Aorta (tissue), 5 donors: ENCODE data around the gene CDK5RAP3. TPM values are rescaled to one million over a fixed set of nuclear protein-coding genes. Genes with fewer than 3 reads are reported as not detected.
"Not testable (repeated sequence)": the region's sequence is repeated elsewhere in the genome, so short reads cannot be mapped to it uniquely, and the experiment has no call there.

Source experiments
- ATAC-seq: fragments of 200-7000 bp; cut with Tn5 transposase; one replicate; pipeline ENCODE4 v1.9.1; 2022; ENCODE audit warnings: moderate library complexity; ENCODE audit not compliant: low FRiP score
- DNase-seq, 2 donors: peaks; one replicate each; pipeline ENCODE4 v3.0.0-alpha.2; 2020
- H3K27ac ChIP-seq, 2 donors: one replicate each; pipeline ENCODE4 v1.5.1; 2013; ENCODE audit warnings: low read length in 2 of 2, mild to moderate bottlenecking in 2 of 2, moderate library complexity in 2 of 2, control low read depth in 1 of 2, inconsistent platforms in 1 of 2, low read depth in 1 of 2
- H3K27me3 ChIP-seq, 2 donors: one replicate each; pipeline ENCODE4 v1.6.1; 2013; ENCODE audit warnings: control low read depth in 1 of 2, low read length in 1 of 2, mild to moderate bottlenecking in 1 of 2, moderate library complexity in 1 of 2; ENCODE audit not compliant: insufficient read depth in 2 of 2, control insufficient read depth in 1 of 2
- H3K36me3 ChIP-seq, 2 donors: one replicate each; pipeline ENCODE4 v1.6.1; 2013; ENCODE audit warnings: control low read depth in 1 of 2, low read length in 1 of 2, mild to moderate bottlenecking in 1 of 2; ENCODE audit not compliant: insufficient read depth in 2 of 2, control insufficient read depth in 1 of 2
- H3K4me1 ChIP-seq, 2 donors: one replicate each; pipeline ENCODE4 v1.6.1; 2013; ENCODE audit warnings: low read length in 2 of 2, control low read depth in 1 of 2, mild to moderate bottlenecking in 1 of 2, moderate library complexity in 1 of 2; ENCODE audit not compliant: insufficient read depth in 2 of 2, control insufficient read depth in 1 of 2
- H3K4me3 ChIP-seq, 2 donors: one replicate each; pipeline ENCODE4 v1.5.1; 2013; ENCODE audit warnings: low read length in 2 of 2, control low read depth in 1 of 2, mild to moderate bottlenecking in 1 of 2
- H3K9me3 ChIP-seq: one replicate; pipeline ENCODE4 v1.6.1; 2013; ENCODE audit warnings: mild to moderate bottlenecking, low read length; ENCODE audit not compliant: control insufficient read depth
- WGBS, 2 donors: extraction: QIAGEN DNeasy Blood & Tissue Kit; methylation state at CpG; one replicate each; pipeline ENCODE4 v1.1.7; 2013; 5-methylcytosine and 5-hydroxymethylcytosine counted together
- intact Hi-C, 2 donors: fragments of 100-400 bp; cut with DNase I; formaldehyde crosslinking; loops; one replicate each; pipeline versions ENCODE4 v1.14.2 to v1.15.0; 2022
- polyA plus RNA-seq, 2 donors: library from polyadenylated mRNA; stranded (reverse); fragments of 200-250 nt; gene quantifications; one replicate each; pipeline ENCODE4 v1.2.3, GENCODE V29; 2013
- total RNA-seq, 2 donors: library from RNA; stranded (reverse); fragmentation: NEBNext Ultra II Directional; extraction: Animal tissue kit (Norgen Biotek cat#: 25700); gene quantifications; one replicate each; pipeline ENCODE4 v1.2.1, GENCODE V29; 2021
- donor health status: healthy with polysubstance abuse.
- donor health status: Bipolar disorder and iron deficiency.
- donor health status: DM: no; HTN: no; CAD: no.
- donor health status: DM: no; HTN: no; CAD: no.
- donor health status: DM: yes; HTN: yes; CAD: no.

CDK5RAP3 gene
- total and polyA plus RNA-seq, 4 donors: 66.1 to 679 (median 148) TPM

GRCh38 chr17:47988445-47988844, 17.5 kb downstream of the CDK5RAP3 start:
- H3K9me3 ChIP-seq, H3K4me3 ChIP-seq, DNase-seq, H3K27me3 ChIP-seq, H3K36me3 ChIP-seq, intact Hi-C loops, H3K4me1 ChIP-seq, H3K27ac ChIP-seq, ATAC-seq: not testable (repeated sequence)
- WGBS, 2 donors: 97 to 100% methylated on average over 1 of the region's 1 CpG

GRCh38 chr17:47989159-47989558, 18.2 kb downstream of the CDK5RAP3 start:
- 81 to 89% methylated on average over 10 of the region's 10 CpGs for WGBS, 2 donors
- no peak overlapping the region for H3K27ac ChIP-seq
- H3K4me3 ChIP-seq: no peak overlapping the region
- intact Hi-C loops: no loop called here
- no peaks in the 10 kb centered on the region for H3K27me3 ChIP-seq
- ATAC-seq (no peak), DNase-seq (no peak)
- H3K36me3 ChIP-seq: no peaks in the 10 kb centered on the region
- H3K9me3 ChIP-seq: no peaks in the 10 kb centered on the region
- H3K4me1 ChIP-seq: no peaks in the 10 kb centered on the region

GRCh38 chr17:47989700-47990099, 18.8 kb downstream of the CDK5RAP3 start:
- no peak overlapping the region for H3K4me3 ChIP-seq
- no peaks in the 10 kb centered on the region for H3K36me3 ChIP-seq
- no peaks in the 10 kb centered on the region for H3K4me1 ChIP-seq
- intact Hi-C loops: no loop called here
- no peaks in the 10 kb centered on the region for H3K9me3 ChIP-seq
- no peak for DNase-seq
- H3K27ac ChIP-seq: no peak overlapping the region
- ATAC-seq: no peak
- H3K27me3 ChIP-seq: no peaks in the 10 kb centered on the region
- 95 to 96% methylated on average over 1 of the region's 1 CpG for WGBS, 2 donors

- ATAC-seq (no peak), DNase-seq (no peak)
- intact Hi-C loops: no loop called here
- no peak overlapping the region for H3K27ac ChIP-seq
- no peaks in the 10 kb centered on the region for H3K36me3 ChIP-seq
- WGBS, 2 donors: 68 to 73% methylated on average over 14 of the region's 14 CpGs
- H3K4me3 ChIP-seq: no peak overlapping the region
- no peaks in the 10 kb centered on the region for H3K27me3 ChIP-seq
- no peaks in the 10 kb centered on the region for H3K4me1 ChIP-seq
- H3K9me3 ChIP-seq: no peaks in the 10 kb centered on the region
These were observed 20.2 kb downstream of the CDK5RAP3 start for GRCh38 chr17:47990962-47991731.

- ATAC-seq (no peak), DNase-seq (no peak)
- intact Hi-C loops: no loop called here
- Histone ChIP-seq H3K4me1 (no peaks in the 10 kb centered on the region), H3K27ac (no peak overlapping the region), H3K4me3 (no peak overlapping the region), H3K9me3 (no peaks in the 10 kb centered on the region), H3K36me3 (no peaks in the 10 kb centered on the region), H3K27me3 (no peaks in the 10 kb centered on the region)
- WGBS, 2 donors: 75 to 76% methylated on average over 4 of the region's 4 CpGs
These were observed 21.3 kb downstream of the CDK5RAP3 start for GRCh38 chr17:47992216-47992615.

GRCh38 chr17:47993031-47993564, 22.2 kb downstream of the CDK5RAP3 start:
- 78% methylated on average over 8 to 9 of the region's 9 CpGs for WGBS, 2 donors
- H3K27ac ChIP-seq: no peak overlapping the region
- intact Hi-C loops: no loop called here

GRCh38 chr17:47993964-47994363, 23.1 kb downstream of the CDK5RAP3 start:
- DNase-seq: no peak
- no peak for ATAC-seq
- Histone ChIP-seq H3K4me3 (no peak overlapping the region), H3K36me3 (no peaks in the 10 kb centered on the region), H3K9me3 (no peaks in the 10 kb centered on the region), H3K4me1 (no peaks in the 10 kb centered on the region), H3K27ac (no peak overlapping the region), H3K27me3 (no peaks in the 10 kb centered on the region)
- WGBS, 2 donors: 80 to 82% methylated on average over 5 of the region's 5 CpGs
- intact Hi-C loops: no loop called here

More at GRCh38 chr17:47993031-47993564, 22.2 kb downstream of the CDK5RAP3 start:
- no peaks in the 10 kb centered on the region for H3K27me3 ChIP-seq
- DNase-seq (no peak), ATAC-seq (no peak)
- H3K4me3 ChIP-seq: no peak overlapping the region
- H3K9me3 ChIP-seq: no peaks in the 10 kb centered on the region
- no peaks in the 10 kb centered on the region for H3K36me3 ChIP-seq
- H3K4me1 ChIP-seq: no peaks in the 10 kb centered on the region

GRCh38 chr17:47994724-47995123, 23.8 kb downstream of the CDK5RAP3 start:
- Histone ChIP-seq H3K4me1 (no peaks in the 10 kb centered on the region), H3K27ac (no peak overlapping the region), H3K27me3 (no peaks in the 10 kb centered on the region), H3K4me3 (no peak overlapping the region), H3K36me3 (no peaks in the 10 kb centered on the region), H3K9me3 (no peaks in the 10 kb centered on the region)
- ATAC-seq (no peak), DNase-seq (no peak)
- 83 to 84% methylated on average over 4 of the region's 4 CpGs for WGBS, 2 donors
- intact Hi-C loops: no loop called here
